Fibroblast of villous mesenchyme (primary cell): ENCODE data around the gene SPTY2D1. TPM values are rescaled to one million over a fixed set of nuclear protein-coding genes. Genes with fewer than 3 reads are reported as not detected.
A peak's percentile ranks its signal among the peaks of the same experiment; 100 is the strongest.

Experiments
- DNase-seq: peaks from one replicate; pipeline ENCODE4 v3.0.0-alpha.2; 2010; ENCODE audit warnings: low read depth
- H3K4me3 ChIP-seq: 2 replicates; pipeline ENCODE4 v1.5.1; 2011; ENCODE audit warnings: low read depth, mild to moderate bottlenecking, low read length
- CTCF ChIP-seq: IDR thresholded peaks from 2 replicates; pipeline ENCODE4 v1.5.1; 2012; ENCODE audit warnings: low read depth, mild to moderate bottlenecking, low read length; ENCODE audit not compliant: insufficient read depth
- total RNA-seq: library from RNA; depleted of rRNA; stranded (reverse); fragments of >200 nt; gene quantifications from 2 replicates; pipeline ENCODE4 v1.2.3, GENCODE V29; 2012

Gene SPTY2D1
- total RNA-seq, 1 donor, result 20.7 TPM

DNA sequence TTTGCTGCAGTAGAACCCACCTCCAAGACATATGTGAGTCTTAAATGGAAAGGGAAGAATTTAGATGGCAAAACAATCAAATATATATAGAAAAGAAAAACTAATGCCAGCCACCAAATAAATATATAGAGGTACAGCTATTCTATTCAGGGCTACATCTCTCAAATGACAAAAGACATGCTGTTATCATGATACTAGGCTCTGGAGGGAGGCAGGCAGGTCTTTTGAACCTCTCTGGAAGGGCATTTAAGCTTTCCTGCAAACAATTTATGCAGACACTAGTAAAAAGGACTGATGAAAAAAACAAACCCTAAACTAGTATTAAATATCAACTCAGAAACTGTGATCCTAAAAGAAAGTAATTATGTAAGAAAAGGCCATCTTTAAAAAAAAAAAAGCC lies 70.0 kb downstream of the SPTY2D1 start:
- no peak for TF ChIP-seq CTCF
- DNase-seq, result no peak
- no peak overlapping the region for H3K4me3 ChIP-seq

DNA sequence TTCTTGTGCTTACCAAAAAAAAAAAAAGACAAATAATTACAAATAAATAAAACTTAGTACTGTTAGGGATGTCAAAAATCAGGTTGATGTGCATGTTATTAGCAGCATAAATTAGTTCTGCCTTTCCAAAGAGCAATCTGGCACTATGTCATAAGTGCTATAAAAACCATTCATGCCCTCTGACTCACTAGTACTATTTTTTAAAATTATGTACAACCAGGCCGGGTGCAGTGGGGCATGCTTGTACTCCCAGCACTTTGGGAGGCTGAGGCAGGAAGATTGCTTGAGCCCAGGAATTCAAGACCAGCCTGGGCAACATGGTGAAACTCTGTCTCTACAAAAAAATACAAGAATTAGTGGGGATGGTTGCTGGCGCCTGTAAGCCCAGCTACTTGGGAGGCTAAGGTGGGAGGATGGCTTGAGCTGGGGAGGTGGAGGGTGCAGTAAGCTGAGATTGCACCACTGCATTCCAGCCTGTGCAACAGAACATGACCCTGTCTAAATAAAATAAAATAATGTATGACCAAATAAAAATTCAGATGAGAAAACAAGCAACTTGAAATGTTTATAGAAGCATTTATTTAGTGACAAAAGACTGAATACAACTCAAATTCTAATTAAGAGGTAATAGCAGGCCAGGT lies 70.9 kb downstream of the SPTY2D1 start:
- no peak overlapping the region for H3K4me3 ChIP-seq
- TF ChIP-seq CTCF, result no peak
- peak; percentile 56 for DNase-seq

Other genes starting within 250 kb of the SPTY2D1 start
- 497 and 586 TPM in 2 replicates for gene LDHA, start 239.8 kb downstream of the SPTY2D1 start, total RNA-seq
- 1.3 TPM in 1 of 2 replicates, not detected in the other for gene LDHC, start 222.0 kb downstream of the SPTY2D1 start, total RNA-seq
- not detected in 2 replicates for gene LDHAL6A, start 178.5 kb downstream of the SPTY2D1 start, total RNA-seq
- 46.1 and 60.9 TPM in 2 replicates for gene TSG101, start 107.4 kb downstream of the SPTY2D1 start, total RNA-seq
- 27.7 and 33.2 TPM in 2 replicates for gene UEVLD, start 45.6 kb downstream of the SPTY2D1 start, total RNA-seq
- under 0.01 and 0.32 TPM in 2 replicates for gene MISFA, start 34.6 kb downstream of the SPTY2D1 start, total RNA-seq
- gene TMEM86A, start 64.4 kb upstream of the SPTY2D1 start, total RNA-seq, result 0.32 and 0.43 TPM in 2 replicates
- gene IGSF22, start 91.8 kb upstream of the SPTY2D1 start, total RNA-seq, result under 0.01 and 1.3 TPM in 2 replicates
- not detected in 2 replicates for gene PTPN5, start 157.5 kb upstream of the SPTY2D1 start, total RNA-seq